Nephron progenitor cell (in vitro differentiated cells): Measurements from ENCODE around the gene AURKA.
A peak's percentile ranks its signal among the peaks of the same experiment; 100 is the strongest.
"Not testable (repeated sequence)": the region's sequence is repeated elsewhere in the genome, so short reads cannot be mapped to it uniquely, and the experiment has no call there.

Experiments used
- DNase-seq: peaks from one replicate; pipeline ENCODE4 v3.0.0; 2021
- H3K27ac Mint-ChIP-seq: 2 replicates; pipeline ENCODE4 v1.8.0; 2021; ENCODE audit warnings: mild to moderate bottlenecking, moderate library complexity, mixed read lengths
- H3K27me3 Mint-ChIP-seq: 2 replicates; pipeline ENCODE4 v1.8.0; 2021; ENCODE audit warnings: mild to moderate bottlenecking, low read depth, mixed read lengths; ENCODE audit not compliant: poor library complexity
- H3K36me3 Mint-ChIP-seq: 2 replicates; pipeline ENCODE4 v1.8.0; 2021; ENCODE audit warnings: low read depth, mixed read lengths
- H3K4me1 Mint-ChIP-seq: 2 replicates; pipeline ENCODE4 v1.8.0; 2021; ENCODE audit warnings: mixed read lengths
- H3K4me3 Mint-ChIP-seq: 2 replicates; pipeline ENCODE4 v1.8.0; 2021; ENCODE audit warnings: mild to moderate bottlenecking, moderate library complexity, mixed read lengths
- H3K9me3 Mint-ChIP-seq: 2 replicates; pipeline ENCODE4 v1.8.0; 2021; ENCODE audit warnings: mild to moderate bottlenecking, moderate library complexity, mixed read lengths
- CTCF ChIP-seq: fragments of 200-600 bp; sonication (generic); IDR thresholded peaks from 2 replicates; pipeline ENCODE4 v1.5.0; 2021; ENCODE audit warnings: antibody characterized with exemption

Gene AURKA

DNA sequence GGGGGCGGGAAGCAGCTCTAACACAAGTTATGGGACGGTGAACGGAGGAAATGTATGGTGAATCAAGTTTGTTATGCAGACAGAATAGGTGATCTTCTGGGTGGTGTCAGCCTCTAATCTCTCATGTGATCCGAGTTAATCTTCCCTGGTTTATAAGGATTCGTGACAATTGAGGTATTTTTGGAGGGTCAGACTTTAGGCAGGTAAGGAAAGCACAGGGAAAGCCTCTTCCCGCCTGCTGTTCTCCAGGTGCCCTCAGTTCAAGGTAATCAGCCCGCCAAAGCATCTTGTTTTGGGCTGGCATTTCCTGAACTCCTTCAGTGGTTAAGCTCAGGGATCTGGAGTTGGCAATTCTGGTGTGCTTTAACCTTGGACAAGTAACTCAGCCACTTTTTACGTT lies 1.6 kb upstream of the AURKA start:
- no peak for TF ChIP-seq CTCF
- Mint-ChIP-seq H3K4me1 (peaks cover 32% of the 10 kb centered on the region), H3K36me3 (peaks cover 45% of the 10 kb centered on the region), H3K9me3 (no peaks in the 10 kb centered on the region), H3K4me3 (no peak overlapping the region), H3K27ac (no peak overlapping the region), H3K27me3 (no peaks in the 10 kb centered on the region)
- DNase-seq = no peak

DNA sequence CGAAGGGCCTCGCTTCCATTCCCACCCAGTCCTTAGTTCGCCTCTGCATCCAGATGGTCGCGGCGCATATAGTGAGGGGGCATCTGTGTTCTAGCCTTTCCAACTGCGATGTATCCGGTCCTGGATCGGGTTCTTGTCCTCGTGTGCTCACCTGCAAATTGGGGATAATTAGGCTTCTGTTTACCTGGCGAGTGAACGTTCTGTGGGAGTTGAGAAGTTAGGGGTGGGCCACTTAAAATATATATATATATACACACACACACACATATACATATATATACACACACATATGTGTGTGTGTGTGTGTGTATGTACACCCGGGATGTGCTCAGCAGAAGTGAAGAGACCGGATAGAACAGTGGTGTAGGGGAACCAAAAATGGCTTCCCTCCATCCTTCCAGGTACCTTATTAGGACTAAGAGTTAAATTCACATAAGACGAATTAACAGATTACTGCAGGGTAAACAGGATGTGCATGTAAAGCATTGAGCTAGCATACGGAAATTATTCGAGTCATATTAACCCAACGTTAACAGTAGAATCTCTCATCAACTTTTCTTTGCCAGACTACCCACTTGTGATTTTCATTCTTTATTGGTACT lies 967 bp upstream of the AURKA start:
- DNase-seq = no peak

GRCh38 chr20:56391596-56392131 lies 351 bp downstream of the AURKA start:
- H3K27ac Mint-ChIP-seq = peak overlapping the region; percentile 83
- no peak overlapping the region for H3K4me3 Mint-ChIP-seq
- peak; percentile 3 for DNase-seq
- H3K27me3 Mint-ChIP-seq = no peaks in the 10 kb centered on the region
- H3K36me3 Mint-ChIP-seq = peaks cover 44% of the 10 kb centered on the region
- no peak for TF ChIP-seq CTCF
- H3K4me1 Mint-ChIP-seq = peaks cover 32% of the 10 kb centered on the region
- H3K9me3 Mint-ChIP-seq = no peaks in the 10 kb centered on the region

More for the DNA sequence above, 967 bp upstream of the AURKA start:
- no peaks in the 10 kb centered on the region for H3K9me3 Mint-ChIP-seq
- no peaks in the 10 kb centered on the region for H3K27me3 Mint-ChIP-seq
- peak overlapping the region; percentile 33 for H3K27ac Mint-ChIP-seq
- H3K4me3 Mint-ChIP-seq = no peak overlapping the region
- no peak for TF ChIP-seq CTCF
- H3K4me1 Mint-ChIP-seq = peaks cover 32% of the 10 kb centered on the region
- peaks cover 48% of the 10 kb centered on the region for H3K36me3 Mint-ChIP-seq

DNA sequence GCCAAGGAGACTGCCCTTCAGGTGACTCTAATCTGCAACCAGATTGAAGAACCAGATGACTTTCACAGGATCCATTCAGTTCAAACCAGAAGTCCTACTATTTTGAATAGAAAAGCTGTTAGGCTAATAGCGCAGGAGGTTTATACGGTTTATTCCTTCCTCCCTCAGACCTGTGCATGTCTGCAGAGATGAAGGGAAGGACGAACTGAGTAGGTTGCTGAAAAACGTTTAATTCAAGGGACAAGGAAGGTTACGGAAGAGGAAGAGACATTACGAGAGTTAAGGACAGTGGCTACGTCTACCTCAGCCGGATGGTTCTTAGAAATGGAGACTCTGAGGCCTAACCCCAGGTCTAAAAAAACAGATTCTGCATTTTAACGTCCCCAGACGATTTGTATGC lies 978 bp downstream of the AURKA start:
- no peaks in the 10 kb centered on the region for H3K9me3 Mint-ChIP-seq
- H3K27ac Mint-ChIP-seq = peak overlapping the region; percentile 28
- no peak for TF ChIP-seq CTCF
- peaks cover 46% of the 10 kb centered on the region for H3K36me3 Mint-ChIP-seq
- no peak for DNase-seq
- no peak overlapping the region for H3K4me3 Mint-ChIP-seq
- H3K4me1 Mint-ChIP-seq = peaks cover 32% of the 10 kb centered on the region
- no peaks in the 10 kb centered on the region for H3K27me3 Mint-ChIP-seq

GRCh38 chr20:56390396-56390795 lies 1.6 kb downstream of the AURKA start:
- not testable (repeated sequence) for DNase-seq, H3K27ac Mint-ChIP-seq, H3K9me3 Mint-ChIP-seq, H3K4me3 Mint-ChIP-seq, H3K27me3 Mint-ChIP-seq
- Mint-ChIP-seq H3K4me1 (peaks cover 36% of the 10 kb centered on the region), H3K36me3 (peaks cover 45% of the 10 kb centered on the region)

- DNase-seq = no peak
- peak overlapping the region; percentile 53 for H3K4me3 Mint-ChIP-seq
- peaks cover 47% of the 10 kb centered on the region for H3K36me3 Mint-ChIP-seq
- no peak for TF ChIP-seq CTCF
- no peak overlapping the region for H3K27ac Mint-ChIP-seq
- no peaks in the 10 kb centered on the region for H3K9me3 Mint-ChIP-seq
- no peaks in the 10 kb centered on the region for H3K27me3 Mint-ChIP-seq
- H3K4me1 Mint-ChIP-seq = peaks cover 37% of the 10 kb centered on the region
Measured at GRCh38 chr20:56389807-56390206, 2.2 kb downstream of the AURKA start.
